HTERT RPE-1 (cell line): Measurements from ENCODE around the gene IGSF21.

Experiments
- in situ Hi-C: fragments of 300-500 bp; cut with MboI; formaldehyde crosslinking; loops from 4 replicates; pipeline ENCODE4 v1.14.3; 2020; ENCODE audit warnings: low sequenced_read_pairs

IGSF21 gene

DNA sequence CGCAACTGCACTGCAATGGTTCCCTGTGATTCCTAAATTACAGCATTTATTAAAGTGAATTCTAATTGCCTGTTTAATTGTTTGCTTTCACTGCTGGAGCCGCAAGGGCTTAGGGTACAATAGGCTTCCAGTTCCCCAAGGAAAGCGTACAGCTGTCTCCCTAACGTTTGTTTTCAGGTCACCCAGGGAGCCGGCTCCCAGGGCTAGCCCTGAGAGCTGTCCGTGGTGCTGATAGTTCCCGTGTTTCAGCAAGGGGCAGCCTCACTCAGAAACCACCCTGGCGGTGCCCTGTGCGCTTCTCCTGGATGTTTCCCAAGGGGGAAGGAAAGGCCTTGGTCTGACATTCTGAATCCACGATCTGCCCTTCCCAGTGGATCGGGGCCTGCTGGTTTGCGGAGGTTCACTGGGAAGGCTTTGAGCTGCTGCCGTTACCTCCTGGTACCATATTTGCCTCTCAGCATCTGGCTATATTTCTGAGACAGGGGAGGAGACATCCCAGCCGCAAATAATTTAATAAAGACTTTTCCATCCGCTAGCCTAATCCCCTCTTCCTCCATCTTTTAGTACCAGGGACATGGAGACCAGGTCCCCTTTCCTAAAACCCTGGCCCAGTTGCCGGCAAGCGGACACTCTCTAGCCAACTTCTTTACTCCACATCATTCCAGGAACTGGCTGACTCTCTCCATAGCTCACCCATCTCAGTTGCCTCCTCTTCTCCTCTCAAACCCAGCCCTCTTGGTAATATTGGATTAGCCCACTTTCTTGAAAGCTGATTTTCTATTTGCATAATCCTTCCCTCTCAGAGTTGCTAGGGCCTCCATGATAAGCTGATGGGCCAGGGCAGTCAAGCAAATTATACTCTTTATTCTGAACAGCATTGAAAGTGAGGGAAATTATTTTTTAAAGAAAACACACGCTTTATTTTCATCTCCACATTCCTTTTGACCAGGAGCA is 149.0 kb downstream of the IGSF21 start:
- in situ Hi-C loops, result no loop called here

DNA sequence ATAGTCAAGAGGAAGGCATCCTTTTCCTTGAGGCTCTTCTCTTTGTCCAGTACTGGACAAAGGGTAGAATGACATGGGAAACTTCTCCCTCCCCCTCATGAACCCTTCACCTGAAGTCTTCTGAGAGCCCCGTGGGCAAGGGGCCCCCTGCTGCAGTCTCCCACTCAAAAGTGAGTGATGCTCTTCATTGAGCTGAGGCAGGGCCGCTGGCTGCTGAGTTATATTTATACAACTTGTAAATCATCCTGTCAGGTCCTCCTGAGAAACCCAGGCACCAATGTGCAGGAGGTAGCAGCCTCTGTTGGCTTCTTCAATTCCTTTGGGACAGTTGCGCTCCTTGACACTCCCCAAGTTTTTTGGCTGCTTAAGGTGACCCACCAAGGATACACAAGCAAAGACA is 150.2 kb downstream of the IGSF21 start:
- in situ Hi-C loops, result no loop called here

DNA sequence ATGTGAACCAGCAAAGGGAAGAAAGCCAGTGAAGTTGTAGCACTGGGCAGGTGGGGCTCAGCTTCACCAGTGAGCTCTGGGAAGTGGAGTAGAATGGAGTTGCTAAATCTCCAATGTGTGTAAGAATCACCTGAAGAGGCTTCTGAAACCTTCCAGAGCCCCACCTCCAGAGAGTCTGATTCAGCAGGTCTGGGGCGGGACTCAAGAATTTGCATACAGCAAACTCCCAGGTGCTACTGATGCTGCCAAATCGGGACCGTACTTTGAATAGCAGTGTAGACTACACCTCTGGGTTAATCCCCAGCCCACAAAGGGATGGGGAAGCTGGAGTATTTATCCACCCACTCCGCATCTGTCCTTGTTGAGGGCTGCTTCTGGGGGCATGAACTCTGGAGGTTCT is 154.3 kb downstream of the IGSF21 start:
- in situ Hi-C loops, result no loop called here

DNA sequence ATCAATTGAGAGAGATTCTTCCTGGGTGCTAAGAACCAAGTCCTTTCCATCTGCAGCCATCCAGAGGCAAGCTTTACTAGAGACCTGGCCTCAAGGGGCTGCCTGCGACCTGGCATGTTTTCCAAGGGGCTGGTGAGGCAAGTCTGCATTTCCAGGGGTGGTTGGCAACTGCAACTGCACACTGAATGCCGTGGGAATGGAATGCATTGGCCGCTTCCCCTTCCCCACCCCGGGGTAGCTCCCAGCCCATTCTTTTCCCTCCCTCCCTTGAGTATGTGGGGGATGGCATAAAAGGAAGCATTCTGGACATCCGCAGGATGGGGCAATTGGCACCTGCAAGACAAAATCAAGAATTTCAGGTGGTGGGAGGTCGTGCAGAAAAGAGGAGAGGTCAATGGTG is 155.1 kb downstream of the IGSF21 start:
- in situ Hi-C loops, result no loop called here

DNA sequence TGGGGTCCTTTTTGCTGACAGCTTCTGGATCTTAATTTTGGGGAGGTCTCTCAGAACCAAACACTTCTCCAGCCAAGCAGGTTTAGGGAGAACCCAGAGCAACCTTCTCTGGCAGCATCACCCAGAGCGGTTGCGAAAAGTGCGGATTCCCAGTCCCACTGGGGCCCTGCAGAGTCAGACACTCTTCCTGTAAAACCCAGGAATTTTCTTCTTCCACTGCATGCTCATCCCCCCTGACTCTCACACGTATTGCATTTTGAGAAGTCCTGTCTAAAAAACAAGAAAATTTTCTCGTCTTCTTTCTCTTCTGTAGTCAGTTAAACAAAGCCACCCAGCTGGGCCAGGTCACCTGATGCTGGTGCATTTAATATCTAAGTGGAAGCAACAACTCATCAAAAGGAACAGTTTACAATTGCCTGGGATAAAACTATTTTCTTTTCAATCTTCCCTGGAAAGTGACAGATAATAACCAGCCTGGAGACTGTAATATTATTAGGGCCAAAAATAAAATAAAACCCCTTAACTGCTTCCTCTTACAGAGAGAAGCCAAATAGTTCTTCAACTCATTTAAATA is 156.0 kb downstream of the IGSF21 start:
- in situ Hi-C loops, result no loop called here

DNA sequence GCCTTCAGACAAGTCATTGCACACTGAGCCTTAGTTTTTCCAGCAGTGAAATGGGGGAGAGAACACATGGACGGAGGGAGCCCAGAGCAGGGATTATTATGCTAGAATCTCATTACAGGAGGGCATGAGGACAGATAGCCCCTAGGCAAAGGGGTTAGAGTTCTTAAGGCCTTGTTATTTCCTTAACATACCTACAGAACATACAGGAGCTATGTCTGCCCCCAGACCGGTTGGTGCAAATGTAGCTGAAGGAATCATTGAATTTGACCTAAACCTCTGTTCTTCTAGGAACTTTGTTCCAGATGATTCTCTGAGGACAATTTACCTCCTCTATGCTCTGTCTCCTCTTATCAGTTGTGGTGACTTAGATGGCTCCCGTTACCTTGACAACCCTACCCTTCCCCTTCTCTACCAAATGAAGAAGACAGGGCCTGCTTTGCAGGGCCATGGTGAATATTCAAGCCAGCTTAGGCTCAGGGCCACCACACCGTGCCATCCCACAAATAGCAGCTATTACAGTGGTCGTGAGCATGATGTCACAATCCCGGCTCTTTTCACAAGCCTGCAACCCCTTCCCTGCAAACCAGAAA is 156.9 kb downstream of the IGSF21 start:
- in situ Hi-C loops, result no loop called here

DNA sequence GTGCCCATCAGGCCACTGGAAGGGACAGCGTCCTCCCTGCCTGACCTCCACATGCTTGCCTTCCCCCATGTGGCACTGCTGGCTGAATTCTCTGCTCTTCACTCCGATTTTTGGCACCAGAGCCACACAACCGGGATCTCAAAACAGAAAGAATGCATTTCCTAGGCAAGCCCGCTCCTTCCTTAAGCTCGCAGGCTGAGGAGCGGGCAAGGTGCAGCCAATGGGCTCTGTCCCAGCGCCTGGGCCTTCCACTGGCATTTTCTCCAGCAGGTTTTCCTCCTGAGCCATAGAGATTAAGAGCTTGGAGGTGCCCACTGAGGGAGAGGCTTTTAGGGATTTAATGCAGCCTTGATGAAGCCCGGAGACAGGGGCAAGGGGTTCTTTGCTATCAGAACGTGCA is 158.0 kb downstream of the IGSF21 start:
- in situ Hi-C loops, result no loop called here

DNA sequence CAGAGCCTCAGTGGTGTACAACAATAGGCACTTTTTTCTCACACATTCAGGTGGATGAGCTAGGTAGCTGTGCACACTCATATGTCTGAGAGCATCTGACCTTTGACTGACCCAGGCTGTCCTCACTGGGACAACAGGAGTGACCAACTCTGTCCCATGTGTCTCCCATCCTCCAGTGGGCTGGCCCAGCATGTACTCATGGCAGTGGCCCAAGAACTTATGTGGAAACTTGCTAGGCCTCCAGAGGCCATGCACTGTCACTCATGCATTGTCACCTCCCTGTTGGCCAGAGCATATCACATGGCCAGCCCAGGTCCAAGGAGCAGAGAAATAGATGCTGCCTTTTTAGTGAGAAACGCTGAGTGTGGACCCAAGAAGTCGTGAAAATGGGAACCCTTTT is 158.8 kb downstream of the IGSF21 start:
- in situ Hi-C loops, result no loop called here

DNA sequence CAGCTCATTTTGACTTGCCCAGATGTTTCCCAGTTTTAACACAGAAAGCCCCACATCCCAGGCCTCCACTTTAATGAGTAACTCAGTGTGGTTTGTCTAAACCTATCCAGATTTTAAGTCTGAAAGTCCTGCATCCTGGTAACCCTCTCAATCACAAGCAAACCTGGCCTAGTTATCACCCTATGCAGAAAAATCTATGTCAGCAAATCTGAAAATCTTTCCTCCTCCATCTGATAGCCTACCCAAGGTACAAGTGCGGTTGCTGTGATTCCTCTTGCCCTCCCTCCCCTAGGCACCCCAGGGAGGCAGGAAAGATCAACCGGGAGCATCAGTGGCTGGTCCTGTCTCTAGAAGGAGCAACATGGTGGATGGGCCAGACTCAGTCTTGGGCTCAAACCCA is 163.7 kb downstream of the IGSF21 start:
- in situ Hi-C loops, result no loop called here

DNA sequence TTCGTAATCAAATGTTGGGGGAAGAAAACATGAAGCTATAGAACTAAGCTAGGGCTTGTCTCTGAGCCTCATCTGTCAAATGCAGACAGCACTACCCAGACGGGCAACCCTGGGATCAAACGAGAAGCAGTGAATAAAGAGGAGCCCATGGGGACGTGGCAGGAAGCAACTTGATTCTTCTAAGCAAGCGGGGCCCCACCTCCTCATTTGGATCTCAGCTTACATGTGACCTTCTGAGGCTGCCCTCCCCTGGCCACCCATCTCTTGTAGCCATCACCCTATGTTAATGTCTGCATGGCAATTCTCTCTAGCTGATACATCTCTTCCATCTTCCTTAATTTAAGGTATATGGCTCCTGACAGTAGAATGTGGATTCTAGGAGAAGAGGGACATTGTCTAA is 171.3 kb downstream of the IGSF21 start:
- in situ Hi-C loops, result no loop called here

DNA sequence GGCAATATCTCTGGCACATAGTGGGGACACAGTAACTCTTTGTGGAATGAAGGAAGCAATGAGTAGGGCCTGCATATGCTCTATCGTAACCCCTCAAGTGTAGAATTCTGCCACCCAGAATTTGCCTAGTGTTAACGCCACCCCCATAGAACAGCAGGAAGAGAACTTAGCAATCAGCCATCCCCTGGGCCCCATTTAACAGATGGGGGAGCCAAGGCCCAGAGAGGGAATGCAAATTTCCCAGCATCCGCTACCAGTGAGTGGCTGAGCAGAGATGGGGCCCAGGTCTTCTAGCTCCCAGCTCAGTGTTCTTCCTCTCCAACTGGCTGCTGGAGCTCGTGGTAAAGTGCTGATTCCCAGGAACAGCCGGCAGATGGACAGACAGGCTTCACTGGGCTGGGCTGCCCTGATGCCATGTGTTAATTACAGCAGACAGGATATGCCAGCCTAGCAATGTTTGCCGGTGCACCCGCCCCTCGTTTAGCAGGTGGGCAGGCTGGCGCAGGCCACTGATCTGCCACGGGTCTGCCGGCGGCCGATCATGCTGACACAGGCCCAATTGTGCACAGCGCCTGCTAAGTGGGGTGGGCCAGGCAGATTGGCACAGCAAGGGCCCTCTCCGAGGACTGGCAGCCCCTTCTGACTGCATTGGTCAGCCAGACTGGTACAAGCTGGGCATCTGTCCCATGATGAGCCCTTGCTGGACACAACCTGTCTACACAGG is 171.9 kb downstream of the IGSF21 start:
- in situ Hi-C loops, result no loop called here

DNA sequence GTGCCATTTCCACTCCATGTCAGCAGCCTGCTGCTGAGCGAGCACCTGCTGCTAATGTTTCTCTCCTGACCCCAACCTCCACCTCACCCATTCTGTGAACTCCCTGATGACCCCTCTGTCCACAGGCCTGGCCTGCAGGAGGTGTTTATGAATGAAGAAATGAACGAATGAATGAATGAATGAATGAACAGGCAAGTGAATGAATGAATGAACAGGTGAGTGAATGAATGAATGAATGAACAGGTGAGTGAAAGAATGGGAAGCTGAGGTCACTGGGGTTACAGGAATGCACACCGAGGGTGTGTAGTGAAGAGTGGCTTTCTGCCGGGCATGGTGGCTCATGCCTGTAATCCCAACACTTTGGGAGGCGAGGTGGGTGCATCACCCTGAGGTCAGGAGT is 173.4 kb downstream of the IGSF21 start:
- in situ Hi-C loops, result no loop called here

DNA sequence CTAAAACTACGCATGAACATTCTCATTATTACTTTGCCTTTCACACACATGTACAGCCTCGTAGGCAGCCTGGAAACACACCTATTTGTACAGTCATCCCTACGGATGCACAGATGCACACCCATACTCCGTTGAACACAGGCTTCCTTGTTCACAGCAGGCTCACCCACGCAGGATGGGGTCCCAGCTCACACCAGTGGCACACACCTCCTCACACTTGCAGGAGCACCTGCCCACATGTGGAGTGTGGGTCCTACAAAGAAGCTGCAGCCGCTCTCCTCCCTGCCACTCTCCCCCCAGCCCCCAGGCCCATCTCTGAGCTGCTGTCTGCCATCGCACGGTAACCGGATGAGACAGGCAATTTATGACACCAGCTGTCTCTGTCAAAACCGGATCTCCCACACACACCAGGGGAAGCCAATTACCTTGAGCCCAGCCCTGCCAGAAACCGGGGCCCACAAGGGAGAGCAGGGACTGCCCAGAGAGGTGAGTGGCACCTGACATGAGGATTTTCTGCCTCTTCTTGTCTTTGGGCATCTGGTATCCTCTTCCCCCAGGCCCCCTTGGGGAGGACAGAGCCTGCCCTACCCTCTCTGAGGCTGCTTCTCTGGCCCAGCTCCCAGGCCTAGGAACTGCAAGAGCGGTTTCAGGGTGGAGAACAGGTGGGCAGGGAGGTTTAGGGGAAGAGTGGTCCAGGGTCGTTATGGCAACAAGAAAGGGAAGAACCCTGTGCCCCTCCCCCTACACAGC is 175.4 kb downstream of the IGSF21 start:
- in situ Hi-C loops, result no loop called here

DNA sequence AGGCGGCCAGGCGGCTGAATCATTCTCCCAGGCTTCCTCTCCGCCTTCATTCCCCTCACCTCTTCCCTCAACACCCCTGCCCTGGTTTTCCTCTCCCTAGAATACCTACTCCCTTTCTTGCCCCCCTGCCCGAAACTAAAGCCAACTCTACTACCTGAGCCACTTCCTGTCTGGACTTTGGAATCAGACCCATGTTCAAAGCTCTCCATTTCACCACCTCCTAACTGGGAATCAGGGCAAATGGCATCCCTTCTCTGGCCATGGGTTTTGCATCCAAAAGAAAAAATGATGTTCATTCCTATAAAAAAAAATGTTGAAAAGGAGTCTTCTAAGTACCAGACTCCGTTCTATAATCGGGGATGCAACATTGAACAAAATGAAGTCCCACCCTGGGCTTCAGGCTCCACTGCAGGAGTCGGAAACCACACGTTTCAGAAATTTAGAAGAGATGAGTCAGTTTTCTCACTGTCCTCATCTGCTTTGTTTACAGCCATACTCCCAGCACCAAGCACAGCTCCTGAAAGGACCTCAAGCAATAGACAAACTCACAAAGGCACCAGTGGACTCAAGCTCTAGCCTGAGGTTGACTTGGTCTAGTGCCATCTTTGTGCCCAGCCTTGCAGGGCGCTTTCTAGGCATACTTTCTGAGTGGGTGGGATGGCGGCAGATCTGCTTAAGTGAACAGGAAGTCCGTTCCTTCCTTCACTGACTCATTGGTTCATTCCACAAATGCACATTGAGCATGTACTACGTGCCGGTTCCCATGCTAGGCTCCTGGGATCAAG is 176.2 kb downstream of the IGSF21 start:
- in situ Hi-C loops, result no loop called here

DNA sequence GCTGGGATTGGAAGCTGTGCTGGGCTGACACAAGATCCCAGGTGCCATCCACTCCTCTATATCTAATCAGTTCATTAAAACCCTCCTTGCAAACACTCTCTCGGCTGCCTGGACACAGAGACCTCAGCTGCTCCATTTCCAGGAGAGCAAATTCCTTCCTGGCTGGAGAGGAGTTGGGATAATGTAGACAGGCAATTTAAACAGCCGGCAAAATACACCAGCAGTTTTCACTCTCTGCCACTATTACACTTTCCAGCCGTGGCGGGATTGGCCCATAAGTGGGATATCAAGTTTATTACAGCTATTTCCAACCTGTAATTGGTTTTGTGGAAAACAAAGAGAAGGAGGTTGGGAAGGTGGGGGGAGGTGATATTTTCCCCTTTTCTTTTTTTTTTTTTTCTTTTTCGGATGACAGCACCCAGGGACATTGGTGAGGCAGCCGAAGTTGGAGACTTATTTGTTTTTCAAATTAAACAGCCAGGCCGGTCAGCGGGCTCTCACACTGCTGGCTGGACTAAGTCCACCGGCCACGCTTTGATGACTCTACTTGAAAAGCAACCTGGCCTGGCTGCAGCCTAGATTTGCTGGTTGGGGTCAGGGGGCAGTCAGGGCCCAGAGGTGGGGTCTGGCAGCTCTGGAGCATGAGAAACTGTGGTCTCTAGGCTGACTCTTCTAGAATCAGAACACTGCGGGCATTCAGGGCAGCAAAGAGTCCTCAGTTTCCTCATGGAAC is 177.4 kb downstream of the IGSF21 start:
- in situ Hi-C loops, result no loop called here

DNA sequence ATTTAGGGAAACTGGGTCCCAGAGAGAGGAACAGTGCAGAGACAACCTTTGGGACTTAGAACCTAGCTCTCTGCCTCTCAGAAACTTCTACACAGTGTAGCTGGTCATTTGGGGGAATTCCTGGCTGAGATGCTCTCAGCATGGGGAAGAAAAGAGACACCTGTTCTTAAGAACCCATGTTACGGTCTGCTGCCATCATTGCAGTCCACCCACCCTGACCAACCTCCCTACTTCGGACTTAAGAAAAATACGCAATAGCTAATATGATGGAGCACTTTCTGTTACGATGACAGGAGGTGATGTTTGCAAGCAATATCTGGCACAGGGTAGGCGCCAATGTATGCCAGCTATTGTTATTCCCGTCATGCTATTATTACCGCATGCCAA is 177.9 kb downstream of the IGSF21 start:
- in situ Hi-C loops, result no loop called here

DNA sequence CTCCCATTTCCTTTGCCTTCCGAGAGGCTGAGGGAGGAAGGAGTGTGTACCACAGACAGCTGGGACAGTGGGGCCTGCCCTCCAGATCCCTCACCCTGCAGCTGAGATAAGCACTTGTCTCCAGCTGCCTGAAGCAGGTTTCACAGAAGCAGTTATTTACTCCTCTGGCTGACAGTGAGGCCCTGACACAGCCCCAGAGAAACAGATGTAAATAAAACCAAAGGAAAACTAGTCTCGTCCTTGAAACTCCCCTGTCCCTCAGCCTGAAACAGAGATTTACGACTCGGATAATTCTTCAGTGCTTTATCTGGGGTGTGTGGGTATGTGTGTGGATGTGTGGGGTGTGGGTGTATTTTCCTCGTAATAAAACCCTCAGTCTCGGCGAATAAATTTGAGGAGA is 181.1 kb downstream of the IGSF21 start:
- in situ Hi-C loops, result no loop called here

DNA sequence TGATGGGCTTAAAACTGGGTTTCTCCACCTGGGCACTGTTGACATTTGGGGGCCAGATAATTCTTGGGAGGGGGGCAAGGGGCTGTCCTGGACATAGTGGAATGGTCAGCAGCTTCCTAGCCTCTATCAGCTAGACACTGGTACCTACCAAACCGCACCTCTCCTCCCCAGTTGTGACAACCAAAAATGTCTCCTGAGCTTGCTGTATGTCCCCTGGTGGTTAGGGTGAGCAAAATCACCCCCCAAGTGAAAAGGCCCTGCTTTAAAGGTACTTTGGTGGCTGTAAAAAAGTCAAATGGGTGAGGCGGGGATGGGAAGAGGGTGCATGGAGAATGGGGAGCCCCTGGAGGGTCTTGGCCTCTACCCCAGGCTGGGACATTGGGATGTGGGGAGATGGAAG is 182.0 kb downstream of the IGSF21 start:
- in situ Hi-C loops, result no loop called here

DNA sequence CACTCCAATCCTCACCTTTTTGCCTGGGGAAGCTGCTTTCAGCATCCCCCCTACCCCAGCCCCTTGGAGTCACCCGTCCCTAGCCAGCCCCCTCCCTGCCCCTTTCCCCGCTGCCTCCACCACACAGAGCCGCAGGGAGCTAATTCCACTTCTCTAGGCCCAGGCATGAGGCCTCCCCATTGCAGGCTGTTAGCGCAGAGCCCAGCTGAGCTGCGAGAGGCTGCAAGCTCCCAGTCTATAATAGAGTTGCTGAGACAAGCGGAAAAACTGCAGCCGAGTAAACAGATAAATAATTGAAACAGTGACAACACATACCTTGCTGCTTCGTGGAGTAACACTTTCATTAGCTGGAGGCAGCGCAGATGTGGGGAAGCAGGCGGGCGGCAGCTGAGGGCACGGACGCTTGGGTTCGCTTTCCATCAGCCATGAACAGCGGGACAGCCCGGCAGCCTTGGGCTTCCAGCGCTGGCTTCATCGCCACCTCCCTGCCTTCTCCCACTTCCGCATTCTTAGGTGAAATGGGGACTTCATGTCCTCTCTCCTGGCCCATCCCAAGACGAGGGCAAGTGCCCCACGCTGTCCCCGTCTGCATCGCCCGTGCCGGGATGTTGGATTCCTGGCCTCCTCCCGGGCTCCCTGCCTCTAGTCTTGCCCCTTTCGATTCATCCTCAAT is 183.3 kb downstream of the IGSF21 start:
- in situ Hi-C loops, result no loop called here
